Measurements from ENCODE around the gene STEAP3.

DNA sequence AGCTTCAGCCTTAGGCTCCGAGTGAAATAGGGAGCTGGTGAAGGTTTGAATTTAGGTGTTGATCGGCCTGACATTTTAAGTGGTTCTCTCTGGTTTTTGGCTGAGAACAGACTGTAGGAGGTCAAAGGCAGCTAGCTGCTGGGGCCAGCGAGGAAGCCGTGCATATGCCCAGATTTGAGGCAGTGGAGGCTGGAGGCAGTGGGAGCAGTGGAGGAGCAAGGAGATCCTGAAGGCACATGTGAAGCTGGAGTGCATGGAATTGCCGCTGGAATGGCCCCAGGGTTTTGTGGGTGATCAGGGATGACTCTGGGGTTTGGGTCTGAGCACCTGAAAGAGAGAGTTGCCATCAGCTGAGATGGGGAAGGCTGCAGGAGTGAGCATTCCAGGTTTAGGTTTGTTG lies 25.1 kb downstream of the STEAP3 start:
- TF ChIP-seq, protein P1, sequence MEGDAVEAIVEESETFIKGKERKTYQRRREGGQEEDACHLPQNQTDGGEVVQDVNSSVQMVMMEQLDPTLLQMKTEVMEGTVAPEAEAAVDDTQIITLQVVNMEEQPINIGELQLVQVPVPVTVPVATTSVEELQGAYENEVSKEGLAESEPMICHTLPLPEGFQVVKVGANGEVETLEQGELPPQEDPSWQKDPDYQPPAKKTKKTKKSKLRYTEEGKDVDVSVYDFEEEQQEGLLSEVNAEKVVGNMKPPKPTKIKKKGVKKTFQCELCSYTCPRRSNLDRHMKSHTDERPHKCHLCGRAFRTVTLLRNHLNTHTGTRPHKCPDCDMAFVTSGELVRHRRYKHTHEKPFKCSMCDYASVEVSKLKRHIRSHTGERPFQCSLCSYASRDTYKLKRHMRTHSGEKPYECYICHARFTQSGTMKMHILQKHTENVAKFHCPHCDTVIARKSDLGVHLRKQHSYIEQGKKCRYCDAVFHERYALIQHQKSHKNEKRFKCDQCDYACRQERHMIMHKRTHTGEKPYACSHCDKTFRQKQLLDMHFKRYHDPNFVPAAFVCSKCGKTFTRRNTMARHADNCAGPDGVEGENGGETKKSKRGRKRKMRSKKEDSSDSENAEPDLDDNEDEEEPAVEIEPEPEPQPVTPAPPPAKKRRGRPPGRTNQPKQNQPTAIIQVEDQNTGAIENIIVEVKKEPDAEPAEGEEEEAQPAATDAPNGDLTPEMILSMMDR (IDR thresholded peaks at IDR 0.05) = no peak
- TF ChIP-seq POLR2A (IDR thresholded peaks at IDR 0.05) (no peak), POLR2AphosphoS5 (IDR thresholded peaks at IDR 0.05) (no peak), EP300 (IDR thresholded peaks at IDR 0.05) (no peak)

All from suprapubic skin (tissue), 4 donors.